Sigmoid colon (tissue), 4 donors: ENCODE data around the gene ADRB1.

ENCODE experiments used
- POLR2A ChIP-seq, 2 donors: fragments of 450-650 bp; IDR thresholded peaks; one replicate each; pipeline ENCODE4 v1.6.1; 2016; ENCODE audit warnings: antibody characterized with exemption in 2 of 2, mild to moderate bottlenecking in 2 of 2, moderate library complexity in 2 of 2
- POLR2AphosphoS5 ChIP-seq, 4 donors: sonication (generic); formaldehyde crosslinking; IDR thresholded peaks; one replicate each; pipeline ENCODE4 v1.6.1; 2017; ENCODE audit warnings: antibody characterized with exemption in 4 of 4
- TF ChIP-seq, protein P1 (sequence below), 4 experiments: fragments of 450-650 bp in 3 of 4; fragments of 200-600 bp in 1 of 4; IDR thresholded peaks; one replicate each; pipeline ENCODE4 v1.5.1; 2016 to 2019; ENCODE audit warnings: antibody characterized with exemption in 4 of 4, mild to moderate bottlenecking in 3 of 4, moderate library complexity in 2 of 4

GRCh38 chr10:114079421-114079820 lies 35.8 kb downstream of the ADRB1 start:
- no peak for TF ChIP-seq POLR2AphosphoS5 (IDR thresholded peaks at IDR 0.05)
- TF ChIP-seq, protein P1, sequence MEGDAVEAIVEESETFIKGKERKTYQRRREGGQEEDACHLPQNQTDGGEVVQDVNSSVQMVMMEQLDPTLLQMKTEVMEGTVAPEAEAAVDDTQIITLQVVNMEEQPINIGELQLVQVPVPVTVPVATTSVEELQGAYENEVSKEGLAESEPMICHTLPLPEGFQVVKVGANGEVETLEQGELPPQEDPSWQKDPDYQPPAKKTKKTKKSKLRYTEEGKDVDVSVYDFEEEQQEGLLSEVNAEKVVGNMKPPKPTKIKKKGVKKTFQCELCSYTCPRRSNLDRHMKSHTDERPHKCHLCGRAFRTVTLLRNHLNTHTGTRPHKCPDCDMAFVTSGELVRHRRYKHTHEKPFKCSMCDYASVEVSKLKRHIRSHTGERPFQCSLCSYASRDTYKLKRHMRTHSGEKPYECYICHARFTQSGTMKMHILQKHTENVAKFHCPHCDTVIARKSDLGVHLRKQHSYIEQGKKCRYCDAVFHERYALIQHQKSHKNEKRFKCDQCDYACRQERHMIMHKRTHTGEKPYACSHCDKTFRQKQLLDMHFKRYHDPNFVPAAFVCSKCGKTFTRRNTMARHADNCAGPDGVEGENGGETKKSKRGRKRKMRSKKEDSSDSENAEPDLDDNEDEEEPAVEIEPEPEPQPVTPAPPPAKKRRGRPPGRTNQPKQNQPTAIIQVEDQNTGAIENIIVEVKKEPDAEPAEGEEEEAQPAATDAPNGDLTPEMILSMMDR (IDR thresholded peaks at IDR 0.05): no peak
- no peak for TF ChIP-seq POLR2A (IDR thresholded peaks at IDR 0.05)
